SKM-1 treated with dmso at 0.1 percent for 144 hours (cell line): ENCODE data around the gene DTD1.

Experiments used
- DNase-seq: peaks from one replicate; lab custom pipeline; 2025; ENCODE audit not compliant: unreplicated experiment; lab: John Stamatoyannopoulos, UW

The DTD1 gene

GRCh38 chr20:18662279-18663040, 74.6 kb downstream of the DTD1 start:
- no peak for DNase-seq

GRCh38 chr20:18663932-18664331, 76.1 kb downstream of the DTD1 start:
- DNase-seq = no peak

- no peak for DNase-seq
Measured at GRCh38 chr20:18665135-18665534, 77.3 kb downstream of the DTD1 start.

GRCh38 chr20:18666803-18667415, 79.1 kb downstream of the DTD1 start:
- no peak for DNase-seq

DNA sequence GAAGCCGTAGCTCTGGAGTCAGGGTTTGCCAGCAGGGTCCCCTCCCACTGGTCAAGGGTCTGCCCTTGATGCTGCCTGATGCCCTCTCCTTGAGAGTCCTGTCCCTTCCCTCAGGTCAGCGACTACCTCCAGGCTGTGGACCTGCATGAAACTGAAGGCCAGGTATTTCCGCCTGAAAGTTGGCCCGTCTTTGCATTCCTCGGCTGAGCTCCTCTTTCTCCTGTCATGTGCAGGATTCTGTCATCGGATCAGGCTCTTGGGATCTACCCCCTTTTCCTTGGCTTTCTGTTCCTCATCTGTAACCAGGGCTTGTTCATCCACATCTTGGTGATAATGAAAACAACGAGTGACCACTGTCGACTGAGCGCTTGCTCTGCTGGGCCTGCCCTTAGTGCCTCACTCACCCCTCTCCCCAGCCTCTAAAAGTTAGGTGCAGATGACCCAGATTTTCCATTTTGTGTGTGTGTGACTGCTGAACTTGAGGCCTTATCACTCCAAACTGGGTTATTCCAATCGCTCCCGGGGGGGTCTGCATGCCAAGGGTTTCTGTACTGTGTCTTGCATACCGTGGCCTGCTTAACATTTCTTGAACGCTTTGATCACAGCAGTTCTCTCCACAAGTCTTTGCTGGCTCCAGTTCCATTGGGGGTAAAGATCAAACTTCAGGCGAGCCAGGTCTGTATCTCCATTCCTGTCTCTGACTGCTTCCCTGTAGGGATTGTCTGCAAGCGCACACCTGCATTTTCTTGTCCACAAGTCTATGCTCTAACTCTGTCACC, 81.6 kb downstream of the DTD1 start:
- no peak for DNase-seq

DNA sequence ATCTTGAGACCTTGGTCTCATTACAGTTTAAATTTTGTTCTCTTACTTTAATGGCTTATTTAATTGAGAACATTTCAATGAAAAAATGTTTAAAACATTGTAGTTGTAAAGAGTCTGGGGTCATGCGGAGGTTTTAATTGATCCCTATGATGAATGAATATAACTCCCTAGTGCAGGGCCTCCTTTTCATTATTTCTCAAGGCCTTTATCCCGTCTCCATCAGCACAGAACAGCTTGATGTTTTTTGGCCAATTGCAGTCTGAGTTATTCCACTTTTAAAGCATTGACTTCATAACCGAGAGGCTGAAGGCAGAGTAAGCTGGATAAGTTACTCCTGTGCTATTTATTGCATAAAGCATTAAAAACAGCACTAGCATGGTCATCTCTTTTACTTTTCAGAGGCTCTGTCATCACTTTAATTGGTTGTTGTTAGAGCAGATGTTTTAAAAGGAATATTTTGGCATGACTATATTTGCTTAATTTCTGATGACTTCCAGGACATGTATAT, 83.4 kb downstream of the DTD1 start:
- no peak for DNase-seq

DNA sequence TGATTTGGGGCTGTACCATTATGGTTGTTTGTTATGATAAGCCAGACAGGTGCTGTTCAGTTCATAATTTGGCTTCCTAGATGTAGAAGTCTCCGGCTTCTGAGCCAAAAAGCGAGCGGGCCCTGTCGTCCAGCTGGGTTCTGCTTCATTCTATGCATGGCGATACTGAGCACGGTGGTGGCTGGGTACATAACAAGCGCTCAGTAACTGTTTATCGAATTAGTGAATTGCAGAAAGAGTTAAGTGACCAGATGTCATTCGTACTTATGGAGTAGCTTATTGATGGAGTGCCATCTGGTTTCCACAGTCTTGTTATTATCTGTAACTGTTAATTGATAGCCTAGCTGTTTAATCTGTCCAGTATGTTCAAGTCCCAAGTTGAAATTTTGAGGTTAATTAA, 85.0 kb downstream of the DTD1 start:
- DNase-seq = no peak

DNA sequence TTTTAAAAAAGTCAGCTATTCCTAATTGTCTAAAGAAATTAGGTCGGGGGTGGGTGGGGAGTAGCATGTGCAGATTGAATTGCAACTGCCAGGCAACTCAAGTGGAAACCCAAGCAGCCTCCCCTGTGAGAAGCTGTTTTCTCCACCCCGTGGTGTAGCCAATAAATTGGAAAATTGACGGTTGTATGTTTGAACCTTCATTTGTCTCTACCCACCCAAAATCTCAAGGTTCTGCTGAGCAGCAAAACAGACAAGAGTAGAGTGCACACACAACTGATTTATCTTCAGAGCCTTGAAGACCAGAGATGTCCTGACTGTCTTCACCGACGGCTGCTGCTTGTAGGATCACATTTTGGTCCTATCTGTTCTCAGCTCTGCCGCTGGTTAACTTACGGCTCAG, 88.5 kb downstream of the DTD1 start:
- DNase-seq = no peak

DNA sequence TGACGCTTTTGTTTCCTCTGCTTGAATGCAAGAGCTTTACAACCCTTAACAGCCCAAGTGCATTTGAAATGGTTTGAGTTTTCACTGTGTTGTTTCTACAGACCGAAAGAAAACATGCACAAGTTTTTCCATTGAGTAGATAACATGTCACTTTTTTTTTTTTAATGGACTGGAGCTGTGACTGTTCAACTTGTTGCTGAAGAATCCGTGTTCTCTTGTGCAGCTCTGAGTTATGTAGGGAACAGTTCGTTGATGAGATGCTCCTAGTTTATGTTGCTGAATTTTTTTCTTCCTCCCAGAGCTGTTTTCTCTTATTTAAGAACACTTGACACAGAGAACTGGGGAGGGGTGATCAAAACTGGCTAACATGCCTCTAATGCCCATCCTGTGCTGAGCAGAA, 89.3 kb downstream of the DTD1 start:
- DNase-seq = no peak

DNA sequence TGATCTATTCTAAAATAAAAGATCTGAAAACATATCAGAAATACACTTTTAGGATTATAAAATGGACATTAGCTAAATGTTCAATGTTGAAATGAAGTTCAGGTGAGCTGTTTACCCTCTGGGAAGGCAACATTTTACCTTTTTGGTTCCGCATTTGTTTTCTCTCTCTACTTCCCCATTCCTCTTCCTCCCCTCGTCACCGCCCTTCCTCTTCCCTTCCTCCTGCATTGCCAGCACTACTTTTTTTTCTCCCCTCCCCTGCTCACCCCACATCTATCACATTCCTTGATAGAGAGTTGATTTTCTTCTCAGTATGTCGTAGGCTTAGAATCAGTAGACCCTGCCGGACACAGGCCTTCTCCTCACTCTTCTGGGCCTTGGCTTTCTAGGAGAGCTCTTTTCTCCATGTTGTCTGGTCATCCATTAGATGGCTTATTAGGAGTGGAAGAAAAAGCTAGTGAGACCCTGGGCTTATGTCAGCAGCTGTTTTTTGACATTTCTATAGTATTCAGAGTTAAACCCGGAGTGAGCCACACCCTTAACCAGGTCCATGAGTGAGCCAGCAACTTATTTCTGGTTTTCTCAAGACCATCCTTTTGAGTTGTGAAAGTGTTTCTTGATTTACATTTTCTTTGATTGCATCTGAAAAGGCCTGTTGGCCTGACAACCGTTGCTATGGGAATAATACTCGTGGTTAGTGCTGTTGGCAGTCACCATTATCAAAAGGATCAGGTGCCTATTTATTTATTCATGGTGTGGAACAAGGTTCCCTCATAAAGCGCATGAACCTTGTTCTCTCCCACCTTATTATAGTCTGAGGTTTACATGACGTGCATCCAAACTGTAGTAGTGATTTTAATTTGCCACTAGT, 90.9 kb downstream of the DTD1 start:
- DNase-seq = no peak

DNA sequence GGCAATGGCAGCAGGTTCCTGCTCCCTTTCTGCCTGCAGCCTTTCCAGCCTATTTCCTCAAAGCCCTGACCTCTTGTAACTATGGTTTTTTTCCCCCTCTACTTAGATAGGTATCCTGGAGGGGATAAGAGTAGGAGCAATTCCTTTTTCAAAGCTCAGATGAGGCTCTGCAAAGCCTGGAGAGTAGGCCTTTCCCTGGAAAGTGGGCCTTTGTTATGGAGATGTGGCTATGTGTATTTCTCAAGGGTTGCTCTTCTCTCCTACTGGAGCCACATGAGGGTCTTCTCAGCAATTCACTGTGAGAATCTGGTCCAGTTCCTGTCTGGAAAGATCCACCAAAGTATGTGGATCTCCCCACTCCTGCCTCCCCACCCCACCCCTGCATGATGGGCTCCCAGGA, 96.0 kb downstream of the DTD1 start:
- DNase-seq = no peak

- no peak for DNase-seq
Measured at GRCh38 chr20:18684775-18685174, 96.9 kb downstream of the DTD1 start.

GRCh38 chr20:18685406-18685805, 97.6 kb downstream of the DTD1 start:
- DNase-seq = no peak

GRCh38 chr20:18686696-18687095, 98.8 kb downstream of the DTD1 start:
- no peak for DNase-seq

- DNase-seq = no peak
Measured at GRCh38 chr20:18688676-18689075, 100.8 kb downstream of the DTD1 start.

GRCh38 chr20:18689557-18689956, 101.7 kb downstream of the DTD1 start:
- no peak for DNase-seq

DNA sequence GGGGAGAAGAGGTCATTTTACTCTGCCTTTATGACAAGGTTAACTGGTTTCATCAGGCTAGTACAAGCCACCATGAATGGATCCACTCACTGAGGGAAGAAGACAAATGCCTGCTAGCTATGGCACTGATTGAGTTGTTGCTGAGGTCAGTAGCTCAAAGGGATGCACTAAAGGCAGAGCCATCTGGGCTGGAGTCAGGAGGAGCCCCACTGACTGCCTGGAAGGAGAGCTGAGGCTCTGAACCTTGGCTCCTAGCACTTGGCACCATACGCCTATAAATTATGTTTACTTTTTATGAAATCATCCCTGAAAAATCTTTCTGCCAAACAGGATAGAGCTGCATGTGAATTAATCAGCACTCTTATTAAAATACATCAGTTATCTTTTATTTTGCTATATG, 104.6 kb downstream of the DTD1 start:
- no peak for DNase-seq

DNA sequence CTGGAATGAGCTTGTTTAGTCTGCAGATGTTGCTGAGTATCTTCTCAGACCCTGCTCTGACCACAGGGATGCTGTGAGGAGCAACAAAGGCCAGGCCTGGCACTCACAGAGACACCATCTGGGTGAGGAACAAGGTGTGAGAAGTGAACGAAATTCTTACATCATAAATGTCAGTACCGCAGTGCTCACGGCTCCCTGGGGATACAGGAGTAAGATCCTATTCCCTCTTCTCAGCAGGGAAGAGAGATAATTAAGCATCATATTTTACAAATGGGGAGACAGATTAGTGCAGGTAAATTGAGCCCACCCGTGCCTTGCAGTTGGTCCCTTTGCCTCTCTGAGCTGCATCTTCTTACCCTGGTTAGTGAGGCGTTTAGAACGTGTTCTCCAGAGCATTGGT, 106.2 kb downstream of the DTD1 start:
- DNase-seq = no peak

DNA sequence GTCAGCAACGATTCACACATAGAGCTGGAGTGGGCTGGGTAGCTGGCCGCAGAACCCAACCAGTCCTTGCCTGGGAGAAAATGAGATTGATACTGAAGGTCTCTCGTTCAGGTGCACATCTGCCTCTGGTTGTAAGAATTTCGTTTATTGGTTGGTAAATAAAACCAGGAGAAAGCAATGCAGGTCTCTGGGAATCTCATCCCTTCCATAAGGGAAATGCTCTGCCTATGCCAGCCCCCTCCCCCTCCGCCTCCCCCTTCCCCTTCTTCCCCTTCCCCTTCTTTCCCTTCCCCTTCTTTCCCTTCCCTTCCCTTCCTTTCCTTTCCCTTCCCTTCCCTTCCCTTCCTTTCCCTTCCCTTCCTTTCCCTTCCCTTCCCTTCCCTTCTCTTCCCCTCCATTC, 107.3 kb downstream of the DTD1 start:
- no peak for DNase-seq

DNA sequence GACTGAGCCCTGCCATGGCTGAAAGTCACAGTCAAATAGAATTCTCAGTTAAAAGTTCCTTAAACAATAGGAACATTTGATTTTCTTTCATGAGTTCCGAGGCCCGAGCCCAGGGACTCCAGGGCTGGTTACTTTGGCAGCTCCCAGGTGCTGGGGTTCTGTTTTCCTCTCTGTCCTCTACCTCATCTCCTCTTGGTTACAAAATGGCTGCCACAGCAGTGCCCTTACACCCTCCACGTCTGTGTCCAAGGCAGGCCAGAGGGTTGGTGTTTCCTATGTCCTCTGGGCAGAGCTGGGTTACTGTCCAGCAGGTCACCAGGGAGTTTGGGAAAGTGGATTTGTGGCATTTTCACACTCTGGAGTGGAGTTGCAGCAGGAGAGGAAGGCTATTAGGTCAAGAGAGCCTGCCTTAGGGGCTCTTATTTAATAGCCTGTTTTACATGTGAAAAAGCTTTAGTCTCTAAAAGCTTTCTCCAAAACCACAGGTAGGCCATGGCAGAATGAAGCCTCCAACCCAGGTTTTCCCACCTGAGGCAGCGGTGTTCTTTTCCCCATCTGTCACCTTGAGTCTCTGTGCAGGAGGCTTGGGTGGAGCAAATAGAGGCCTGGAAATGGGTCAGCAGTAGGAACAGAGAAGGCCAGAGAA, 111.0 kb downstream of the DTD1 start:
- DNase-seq = no peak

DNA sequence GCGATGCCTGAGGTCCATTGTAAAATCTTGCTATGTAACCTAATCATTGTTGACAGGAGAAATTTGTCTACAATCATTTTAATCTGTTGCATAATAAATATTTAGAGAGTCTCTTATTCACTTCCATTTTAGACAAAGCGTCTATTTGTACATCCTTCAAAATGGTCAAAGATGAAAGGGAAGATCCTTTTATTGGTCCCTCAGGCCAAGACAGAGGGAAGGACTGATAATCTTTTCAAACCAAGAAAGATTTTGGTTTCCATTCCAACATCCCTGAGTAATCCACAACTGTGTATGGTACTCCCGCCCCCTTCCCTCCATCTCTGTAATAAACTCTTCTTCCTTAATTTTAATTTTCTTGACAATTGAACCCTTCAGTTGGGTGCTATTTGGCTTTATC, 114.1 kb downstream of the DTD1 start:
- no peak for DNase-seq
